HG03558 (cell line): ENCODE measurements around the gene TMEM9.

Experiments
- ATAC-seq: cut with Tn5 transposase; IDR thresholded peaks from one replicate; pipeline ENCODE4 v1.9.1; 2021; ENCODE audit warnings: moderate number of reproducible peaks; ENCODE audit not compliant: unreplicated experiment; ENCODE audit errors: extremely low read depth

The TMEM9 gene

DNA sequence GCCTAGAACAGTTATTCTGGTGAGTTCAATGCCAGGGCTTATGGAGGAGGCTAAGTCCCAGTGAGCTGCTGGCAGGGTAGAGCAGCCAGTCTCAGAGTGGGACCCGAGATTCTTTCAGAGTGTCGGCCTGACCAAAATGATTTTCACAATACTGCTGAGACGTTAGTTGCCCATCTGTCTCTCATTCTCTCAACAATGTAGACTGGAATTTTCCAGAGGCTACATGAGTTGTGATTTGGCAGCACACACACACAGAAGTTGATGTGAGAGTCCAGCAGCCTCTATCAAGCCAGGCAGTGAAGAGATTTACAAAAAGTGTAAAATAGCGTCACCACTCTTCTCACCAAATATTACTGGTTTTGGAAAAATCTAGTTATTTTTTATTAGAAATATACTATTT, 63.7 kb downstream of the TMEM9 start:
- ATAC-seq: no peak

- no peak for ATAC-seq
Measured at GRCh38 chr1:201089596-201089995, 64.7 kb downstream of the TMEM9 start.

GRCh38 chr1:201088901-201089525, 65.3 kb downstream of the TMEM9 start:
- ATAC-seq: no peak

- ATAC-seq: no peak
Measured at GRCh38 chr1:201088395-201088794, 65.9 kb downstream of the TMEM9 start.

- ATAC-seq: no peak
Measured at GRCh38 chr1:201085902-201086735, 68.2 kb downstream of the TMEM9 start.
